Ovary (tissue), 9 donors: Measurements from ENCODE around the gene IL20. TPM values are rescaled to one million over a fixed set of nuclear protein-coding genes. Genes with fewer than 3 reads are reported as not detected.

Source experiments
- DNase-seq, 5 donors: peaks; one replicate each; pipeline ENCODE4 v3.0.0-alpha.2; 2019 to 2020
- H3K27ac ChIP-seq, 2 donors: fragments of 200-600 bp; one replicate each; pipeline versions ENCODE4 v1.5.1 to v1.8.0; 2019 to 2022
- H3K27me3 ChIP-seq: fragments of 200-600 bp; one replicate; pipeline ENCODE4 v1.8.0; 2022
- H3K36me3 ChIP-seq: fragments of 200-600 bp; sonication (generic); one replicate; pipeline ENCODE4 v1.5.1; 2019
- H3K4me1 ChIP-seq: one replicate; pipeline ENCODE4 v1.8.1; 2013; ENCODE audit warnings: mild to moderate bottlenecking, moderate library complexity; ENCODE audit not compliant: insufficient read depth
- H3K4me3 ChIP-seq: fragments of 200-600 bp; sonication (generic); one replicate; pipeline ENCODE4 v1.5.1; 2017
- H3K9me3 ChIP-seq, 2 donors: fragments of 200-600 bp in 1 of 2; sonication (generic) in 1 of 2; one replicate each; pipeline versions ENCODE4 v1.5.1 to v1.8.1; 2013 to 2019; ENCODE audit warnings: mild to moderate bottlenecking in 1 of 2, moderate library complexity in 1 of 2
- EP300 ChIP-seq: sonication (generic); formaldehyde crosslinking; IDR thresholded peaks from one replicate; pipeline ENCODE4 v1.6.1; 2017; ENCODE audit warnings: antibody characterized with exemption
- POLR2A ChIP-seq: fragments of 450-650 bp; IDR thresholded peaks from one replicate; pipeline ENCODE4 v1.6.1; 2017; ENCODE audit warnings: antibody characterized with exemption, mild to moderate bottlenecking, moderate library complexity
- WGBS, 3 donors: extraction: QIAGEN DNeasy Blood & Tissue Kit in 1 of 3; methylation state at CpG; one replicate each; pipeline versions ENCODE4 v1.1.5 to v1.1.7; 2013 to 2017; 5-methylcytosine and 5-hydroxymethylcytosine counted together
- intact Hi-C, 4 donors: fragments of 100-400 bp; cut with DNase I; formaldehyde crosslinking; loops; one replicate each; pipeline versions ENCODE4 v1.11.0 to v1.15.1; 2022 to 2023
- polyA plus RNA-seq, 2 donors: library from polyadenylated mRNA; stranded (reverse); fragments of 200-250 nt in 1 of 2; fragments of 350-450 nt in 1 of 2; fragmentation: Illumina TruSeq in 1 of 2; extraction: RNeasy Lipid Tissue Mini Kit (QIAGEN cat#74804) in 1 of 2; gene quantifications; one replicate each; pipeline ENCODE4 v1.2.3, GENCODE V29; 2013 to 2014
- total RNA-seq, 7 donors: library from RNA; depleted of rRNA in 2 of 7; stranded (reverse); fragments of >200 nt in 2 of 7; fragmentation: NEBNext Ultra II Directional in 3 of 7; extraction: Animal tissue kit (Norgen Biotek cat#: 25700) in 3 of 7; gene quantifications; one replicate each; pipeline versions ENCODE4 v1.1.0 to v1.2.4, GENCODE V29; 2016 to 2023
- TF ChIP-seq, protein P1 (sequence below), 3 donors: fragments of 450-650 bp in 2 of 3; fragments of 200-600 bp in 1 of 3; IDR thresholded peaks; one replicate each; pipeline versions ENCODE4 v1.5.1 to v1.8.0; 2016 to 2022; ENCODE audit warnings: antibody characterized with exemption in 3 of 3, mild to moderate bottlenecking in 1 of 3
- donor health status: DM: no; HTN: no; CAD: no; lungs with moderate emphysema.
- donor health status: DM: no; HTN: no; CAD: no.
- donor health status: Bipolar disorder and iron deficiency.
- donor health status: DM: yes; HTN: yes; CAD: no.
- donor health status: DM: no; HTN: no; CAD: no.
- donor health status: DM: yes; HTN: yes; CAD: no.

Gene IL20
- total and polyA plus RNA-seq, 9 donors, result 0.30 to 2.6 TPM; not detected in 7

DNA sequence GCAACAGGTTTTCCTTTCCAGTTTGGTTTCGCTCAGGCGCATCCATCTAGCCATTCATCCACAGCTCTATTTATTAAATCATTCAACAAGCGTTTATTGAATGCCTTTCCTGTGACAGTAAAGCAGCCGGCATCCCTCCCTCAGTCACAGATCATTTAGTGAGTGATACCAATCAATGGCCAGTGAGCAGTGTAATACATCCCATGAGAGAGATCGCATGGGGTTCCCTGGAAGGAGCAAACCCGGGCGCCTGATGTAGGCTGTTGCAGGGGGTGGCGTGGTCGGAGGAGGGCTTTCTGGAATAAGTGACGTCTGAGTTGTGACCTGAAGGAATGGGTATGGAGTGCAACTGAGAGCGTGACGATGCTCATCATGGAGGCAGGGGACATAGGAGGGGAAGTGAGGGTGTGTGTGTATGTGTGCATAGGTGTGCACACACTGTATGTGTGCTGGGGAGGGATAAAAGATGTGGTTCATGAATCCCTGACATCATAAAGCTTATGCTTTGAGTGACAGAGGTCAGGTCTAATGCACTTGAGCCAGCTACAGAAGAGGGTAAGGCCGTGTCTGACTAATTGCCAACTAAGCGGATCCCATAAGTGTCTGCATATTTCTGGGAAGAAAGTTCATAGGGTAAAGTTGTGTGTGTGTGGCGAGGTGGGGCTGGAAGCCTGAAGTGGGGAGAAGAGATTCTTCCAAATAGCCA is 49.8 kb downstream of the IL20 start:
- Histone ChIP-seq H3K27me3 (no peaks in the 10 kb centered on the region), H3K4me1 (no peaks in the 10 kb centered on the region), H3K36me3 (no peaks in the 10 kb centered on the region), H3K4me3 (no peak overlapping the region), H3K9me3 (no peaks in the 10 kb centered on the region), H3K27ac (no peak overlapping the region)
- TF ChIP-seq EP300, result no peak
- TF ChIP-seq POLR2A, result no peak
- TF ChIP-seq, protein P1, sequence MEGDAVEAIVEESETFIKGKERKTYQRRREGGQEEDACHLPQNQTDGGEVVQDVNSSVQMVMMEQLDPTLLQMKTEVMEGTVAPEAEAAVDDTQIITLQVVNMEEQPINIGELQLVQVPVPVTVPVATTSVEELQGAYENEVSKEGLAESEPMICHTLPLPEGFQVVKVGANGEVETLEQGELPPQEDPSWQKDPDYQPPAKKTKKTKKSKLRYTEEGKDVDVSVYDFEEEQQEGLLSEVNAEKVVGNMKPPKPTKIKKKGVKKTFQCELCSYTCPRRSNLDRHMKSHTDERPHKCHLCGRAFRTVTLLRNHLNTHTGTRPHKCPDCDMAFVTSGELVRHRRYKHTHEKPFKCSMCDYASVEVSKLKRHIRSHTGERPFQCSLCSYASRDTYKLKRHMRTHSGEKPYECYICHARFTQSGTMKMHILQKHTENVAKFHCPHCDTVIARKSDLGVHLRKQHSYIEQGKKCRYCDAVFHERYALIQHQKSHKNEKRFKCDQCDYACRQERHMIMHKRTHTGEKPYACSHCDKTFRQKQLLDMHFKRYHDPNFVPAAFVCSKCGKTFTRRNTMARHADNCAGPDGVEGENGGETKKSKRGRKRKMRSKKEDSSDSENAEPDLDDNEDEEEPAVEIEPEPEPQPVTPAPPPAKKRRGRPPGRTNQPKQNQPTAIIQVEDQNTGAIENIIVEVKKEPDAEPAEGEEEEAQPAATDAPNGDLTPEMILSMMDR (IDR thresholded peaks at IDR 0.05), result no peak
- 84 to 90% (median 87%) methylated on average over 15 of the region's 15 CpGs for WGBS, 3 donors
- no peak for DNase-seq
- intact Hi-C loops, result loop anchor here (10.0 kb wide), 5 partner anchors 160 to 440 kb away; partner anchors contain the start of gene IKBKE (in 2 of the 4)

DNA sequence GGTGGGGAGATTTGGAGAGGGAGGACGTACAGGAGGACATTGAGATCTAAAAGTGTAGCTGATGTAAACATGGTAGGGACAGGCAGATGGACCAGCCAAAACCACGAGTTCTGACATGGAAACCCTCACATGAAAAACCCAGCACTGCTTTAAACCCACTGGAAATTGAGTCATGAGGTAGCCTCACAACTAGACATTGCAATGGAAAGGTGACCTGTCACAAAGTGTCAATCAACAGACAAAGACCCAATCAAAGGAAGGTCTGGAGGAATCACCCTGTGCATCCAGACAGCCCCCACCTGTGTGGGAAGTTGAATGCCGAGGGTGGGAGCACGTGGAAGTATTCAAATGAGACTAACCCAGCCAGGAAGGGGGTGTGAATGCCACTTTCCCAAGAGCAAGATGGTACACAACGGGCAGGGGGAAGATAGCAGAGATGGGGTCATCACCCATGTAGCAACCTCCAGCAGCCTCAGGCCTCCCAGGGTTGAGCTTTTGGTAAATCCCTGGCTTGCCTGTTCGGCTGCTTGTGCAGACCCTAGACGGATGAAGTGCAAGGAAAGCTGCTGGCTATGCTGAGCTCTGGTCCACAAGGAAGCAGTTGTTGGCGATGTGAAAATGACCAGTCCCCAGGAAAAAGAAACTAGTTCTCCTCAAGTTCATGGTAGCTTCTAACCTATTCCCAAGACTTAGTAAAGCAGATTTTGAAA is 50.7 kb downstream of the IL20 start:
- DNase-seq, result no peak
- H3K9me3 ChIP-seq, result no peaks in the 10 kb centered on the region
- no peak overlapping the region for H3K27ac ChIP-seq
- no peaks in the 10 kb centered on the region for H3K36me3 ChIP-seq
- intact Hi-C loops, result loop anchor here (10.0 kb wide), 5 partner anchors 159 to 441 kb away; partner anchors contain the start of gene IKBKE (in 2 of the 4)
- no peak for TF ChIP-seq POLR2A
- TF ChIP-seq EP300, result no peak
- TF ChIP-seq, protein P1 (IDR thresholded peaks at IDR 0.05), result no peak
- H3K4me3 ChIP-seq, result no peak overlapping the region
- H3K27me3 ChIP-seq, result no peaks in the 10 kb centered on the region
- WGBS, 3 donors, result 69 to 76% (median 74%) methylated on average over 8 of the region's 8 CpGs
- no peaks in the 10 kb centered on the region for H3K4me1 ChIP-seq

DNA sequence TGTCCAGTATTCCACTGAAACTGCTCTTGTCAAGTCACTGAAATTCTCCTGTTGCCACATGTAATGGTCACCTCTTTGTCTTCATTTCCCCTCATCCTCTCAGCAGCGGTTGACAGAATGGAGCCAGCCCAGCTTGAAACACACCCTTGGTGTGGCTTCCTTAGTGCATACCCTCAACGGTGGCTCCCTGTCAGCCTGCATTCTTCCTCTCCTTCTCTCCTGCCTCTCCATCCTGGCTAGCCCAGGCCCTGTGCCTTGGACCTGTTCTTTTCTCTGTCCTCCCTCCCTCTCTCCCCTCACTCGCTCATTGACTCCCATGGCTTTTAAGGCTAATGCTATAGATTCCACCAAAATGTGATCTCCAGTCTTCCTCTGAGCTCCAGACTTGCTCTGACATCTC is 52.7 kb downstream of the IL20 start:
- H3K9me3 ChIP-seq, result no peaks in the 10 kb centered on the region
- H3K4me3 ChIP-seq, result no peak overlapping the region
- no peaks in the 10 kb centered on the region for H3K36me3 ChIP-seq
- intact Hi-C loops, result loop anchor here (10.0 kb wide), 5 partner anchors 157 to 443 kb away; partner anchors contain the start of gene IKBKE (in 2 of the 4)
- H3K27ac ChIP-seq, result no peak overlapping the region
- DNase-seq, result no peak
- H3K27me3 ChIP-seq, result no peaks in the 10 kb centered on the region
- H3K4me1 ChIP-seq, result no peaks in the 10 kb centered on the region
- TF ChIP-seq POLR2A, result no peak
- TF ChIP-seq, protein P1 (IDR thresholded peaks at IDR 0.05), result no peak
- TF ChIP-seq EP300, result no peak
- 77 to 84% (median 83%) methylated on average over 3 of the region's 3 CpGs for WGBS, 3 donors

Other genes starting within 250 kb of the IL20 start
- gene DYRK3, start 230.1 kb upstream of the IL20 start, total RNA-seq, result 10 to 100 TPM in 4 of 7 donors, 1 to 10 TPM in 3; 5.5 to 15.0 (median 10.1) TPM
- gene DYRK3, start 230.1 kb upstream of the IL20 start, polyA plus RNA-seq, result 10 to 100 TPM in 1 of 2 donors, 1 to 10 TPM in 1; 5.6 to 16.2 TPM
- gene MAPKAPK2, start 180.7 kb upstream of the IL20 start, total RNA-seq, result 10 to 100 TPM; 28.4 to 71.2 (median 66.2) TPM
- gene MAPKAPK2, start 180.7 kb upstream of the IL20 start, polyA plus RNA-seq, result 10 to 100 TPM; 34.5 to 64.7 TPM
- not detected for gene IL19, start 94.8 kb upstream of the IL20 start, total RNA-seq
- gene IL19, start 94.8 kb upstream of the IL20 start, polyA plus RNA-seq, result not detected
- 1 to 10 TPM in 3 of 7 donors, under 1 TPM in 3, not detected in 1; 0.25 to 2.7 (median 0.94) TPM for gene IL10, start 93.1 kb upstream of the IL20 start, total RNA-seq
- 1 to 10 TPM; 3.2 to 4.0 TPM for gene IL10, start 93.1 kb upstream of the IL20 start, polyA plus RNA-seq
- gene IL24, start 31.8 kb downstream of the IL20 start, total RNA-seq, result 1 to 10 TPM in 1 of 7 donors, under 1 TPM in 1, not detected in 5; 0.72 to 1.8 TPM
- gene IL24, start 31.8 kb downstream of the IL20 start, polyA plus RNA-seq, result under 1 TPM in 1 of 2 donors, not detected in 1; 0.10 TPM
- 1 to 10 TPM in 4 of 7 donors, under 1 TPM in 3; 0.38 to 8.4 (median 1.6) TPM for gene FCMR, start 56.3 kb downstream of the IL20 start, total RNA-seq
- gene FCMR, start 56.3 kb downstream of the IL20 start, polyA plus RNA-seq, result 1 to 10 TPM; 2.6 to 6.5 TPM
- 1 to 10 TPM in 3 of 7 donors, under 1 TPM in 3, not detected in 1; 0.10 to 5.3 (median 1.2) TPM for gene PIGR, start 80.8 kb downstream of the IL20 start, total RNA-seq
- under 1 TPM; 0.04 to 0.07 TPM for gene PIGR, start 80.8 kb downstream of the IL20 start, polyA plus RNA-seq
- not detected for gene FCAMR, start 104.8 kb downstream of the IL20 start, total RNA-seq
- gene FCAMR, start 104.8 kb downstream of the IL20 start, polyA plus RNA-seq, result not detected
- gene C1orf116, start 167.1 kb downstream of the IL20 start, total RNA-seq, result 1 to 10 TPM in 2 of 7 donors, under 1 TPM in 3, not detected in 2; 0.10 to 1.6 (median 0.72) TPM
- under 1 TPM; 0.02 to 0.07 TPM for gene C1orf116, start 167.1 kb downstream of the IL20 start, polyA plus RNA-seq
- 1 to 10 TPM; 4.7 to 8.4 (median 6.3) TPM for gene YOD1, start 185.6 kb downstream of the IL20 start, total RNA-seq
- 1 to 10 TPM; 2.2 to 3.5 TPM for gene YOD1, start 185.6 kb downstream of the IL20 start, polyA plus RNA-seq
- gene PFKFB2, start 187.7 kb downstream of the IL20 start, total RNA-seq, result 10 to 100 TPM in 2 of 7 donors, 1 to 10 TPM in 5; 5.0 to 11.4 (median 8.7) TPM
- gene PFKFB2, start 187.7 kb downstream of the IL20 start, polyA plus RNA-seq, result 1 to 10 TPM; 3.0 to 7.7 TPM
- 10 to 100 TPM in 5 of 7 donors, 1 to 10 TPM in 2; 2.5 to 88.5 (median 18.2) TPM for gene C4BPB, start 223.2 kb downstream of the IL20 start, total RNA-seq
- gene C4BPB, start 223.2 kb downstream of the IL20 start, polyA plus RNA-seq, result 10 to 100 TPM; 20.3 to 42.4 TPM
- gene C4BPA, start 238.6 kb downstream of the IL20 start, total RNA-seq, result 1 to 10 TPM in 3 of 7 donors, under 1 TPM in 4; 0.23 to 3.5 (median 0.45) TPM
- 1 to 10 TPM; 1.8 to 2.3 TPM for gene C4BPA, start 238.6 kb downstream of the IL20 start, polyA plus RNA-seq